NCI-H524 (cell line): ENCODE data around the gene SFSWAP.
"Not testable (repeated sequence)": the region's sequence is repeated elsewhere in the genome, so short reads cannot be mapped to it uniquely, and the experiment has no call there.

Source experiments
- DNase-seq, 2 experiments: peaks; one replicate each; lab custom pipeline; 2025; lab: John Stamatoyannopoulos, UW

The SFSWAP gene

GRCh38 chr12:131702573-131702877, 8.4 kb upstream of the SFSWAP start:
- DNase-seq = no peak

DNA sequence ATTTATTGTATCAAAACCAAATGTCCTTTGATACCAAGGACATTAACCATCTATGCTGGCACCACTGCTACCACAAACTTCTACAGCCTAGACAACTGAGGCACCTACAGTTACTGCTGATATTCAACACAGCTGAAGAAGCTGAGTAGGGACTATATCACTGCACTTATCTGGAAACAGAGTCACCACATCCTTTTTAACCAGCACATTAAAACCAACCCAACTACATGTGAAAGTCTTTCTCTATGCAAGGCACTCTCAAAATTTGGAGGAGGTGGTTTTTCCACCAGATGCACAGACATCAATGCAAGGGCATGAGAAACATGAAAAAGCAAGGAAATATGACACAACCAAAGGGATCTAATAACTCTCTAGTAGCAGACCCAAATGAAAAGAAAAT, 7.7 kb upstream of the SFSWAP start:
- DNase-seq = no peak

DNA sequence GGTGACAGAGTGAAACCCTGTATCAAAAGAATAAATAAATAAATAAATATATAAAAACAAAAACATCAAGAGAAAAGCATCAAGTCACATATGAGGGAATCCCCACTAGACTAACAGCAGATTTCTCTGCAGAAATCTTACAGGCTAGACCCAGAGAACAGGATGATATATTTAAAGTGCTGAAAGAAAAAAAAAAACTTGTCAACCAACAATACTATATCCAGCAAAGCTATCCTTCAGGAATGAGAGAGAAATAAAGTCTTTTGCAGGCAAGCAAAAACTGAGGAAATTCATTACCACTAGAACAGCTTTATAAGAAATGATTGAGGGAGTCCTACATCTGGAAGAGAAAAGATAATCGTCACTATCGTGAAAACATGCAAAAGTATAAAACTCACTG, 6.4 kb upstream of the SFSWAP start:
- DNase-seq = no peak

GRCh38 chr12:131706709-131707108, 4.2 kb upstream of the SFSWAP start:
- DNase-seq = not testable (repeated sequence)

GRCh38 chr12:131709226-131709625, 1.7 kb upstream of the SFSWAP start:
- DNase-seq = no peak

- peak in 1 of 2 experiments; percentile 2 for DNase-seq
Measured at GRCh38 chr12:131711551-131712205, 788 bp downstream of the SFSWAP start.

GRCh38 chr12:131713349-131713748, 2.5 kb downstream of the SFSWAP start:
- DNase-seq = no peak

GRCh38 chr12:131714759-131715158, 3.9 kb downstream of the SFSWAP start:
- DNase-seq = no peak

GRCh38 chr12:131716282-131716681, 5.4 kb downstream of the SFSWAP start:
- DNase-seq = no peak

DNA sequence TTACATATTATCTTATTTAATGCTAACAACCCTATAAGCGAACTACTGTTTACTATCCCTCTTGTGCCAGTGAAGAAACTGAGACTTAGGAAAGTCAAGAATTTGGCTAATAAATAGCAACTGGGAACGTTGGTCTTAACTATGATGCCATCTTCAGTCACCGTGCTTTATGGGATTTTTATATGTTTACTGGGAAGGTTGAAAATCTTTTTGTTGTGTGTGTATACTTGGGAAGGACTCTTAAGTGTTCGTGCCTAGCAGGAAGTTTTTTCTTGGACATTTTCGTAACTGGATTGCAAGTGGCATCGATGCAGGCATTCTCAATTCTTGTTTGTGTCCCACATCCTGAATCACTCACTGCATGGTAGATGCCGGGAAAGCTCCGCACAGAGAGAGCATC, 9.4 kb downstream of the SFSWAP start:
- no peak for DNase-seq

- DNase-seq = no peak
Measured at GRCh38 chr12:131720921-131721320, 10.0 kb downstream of the SFSWAP start.

DNA sequence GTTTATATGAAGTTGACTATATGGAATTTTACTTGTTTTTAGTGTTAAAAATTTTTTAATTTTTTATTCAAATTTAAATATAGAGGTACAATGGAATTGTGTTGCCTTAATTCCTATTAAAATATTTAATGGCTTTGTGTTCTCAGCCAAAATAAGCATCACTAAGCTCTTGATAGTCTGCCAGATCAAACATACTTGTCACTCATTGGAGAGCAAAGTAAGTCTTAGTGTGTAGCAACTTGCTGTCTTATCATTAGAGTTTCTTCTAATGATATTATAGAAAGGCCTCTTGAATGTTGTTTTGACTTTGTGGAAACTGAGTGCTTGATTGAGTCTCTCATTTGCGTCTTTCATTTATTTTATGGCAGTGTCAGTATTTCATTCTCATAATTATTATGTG, 10.7 kb downstream of the SFSWAP start:
- no peak for DNase-seq

- no peak for DNase-seq
Measured at GRCh38 chr12:131723532-131723931, 12.6 kb downstream of the SFSWAP start.

GRCh38 chr12:131724534-131724933, 13.6 kb downstream of the SFSWAP start:
- no peak for DNase-seq

DNA sequence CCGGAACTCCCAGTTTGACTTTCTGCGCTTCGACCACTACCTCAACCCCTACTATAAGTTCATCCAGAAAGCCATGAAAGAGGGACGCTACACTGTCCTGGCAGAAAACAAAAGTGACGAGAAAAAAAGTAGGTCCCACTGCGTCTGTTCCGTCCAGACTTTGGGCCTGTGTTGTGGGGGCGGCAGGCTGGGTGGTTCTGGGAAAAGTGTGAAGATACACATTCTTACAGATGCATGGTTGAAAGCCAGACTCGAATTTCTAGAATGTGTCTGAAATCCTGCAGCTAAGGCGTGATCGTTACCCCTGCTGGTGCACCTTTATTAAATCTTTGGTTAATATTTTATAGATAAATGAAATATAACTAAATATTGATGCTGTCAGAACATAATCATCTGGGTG, 14.6 kb downstream of the SFSWAP start:
- no peak for DNase-seq

- DNase-seq = no peak
Measured at GRCh38 chr12:131728720-131729119, 17.8 kb downstream of the SFSWAP start.

DNA sequence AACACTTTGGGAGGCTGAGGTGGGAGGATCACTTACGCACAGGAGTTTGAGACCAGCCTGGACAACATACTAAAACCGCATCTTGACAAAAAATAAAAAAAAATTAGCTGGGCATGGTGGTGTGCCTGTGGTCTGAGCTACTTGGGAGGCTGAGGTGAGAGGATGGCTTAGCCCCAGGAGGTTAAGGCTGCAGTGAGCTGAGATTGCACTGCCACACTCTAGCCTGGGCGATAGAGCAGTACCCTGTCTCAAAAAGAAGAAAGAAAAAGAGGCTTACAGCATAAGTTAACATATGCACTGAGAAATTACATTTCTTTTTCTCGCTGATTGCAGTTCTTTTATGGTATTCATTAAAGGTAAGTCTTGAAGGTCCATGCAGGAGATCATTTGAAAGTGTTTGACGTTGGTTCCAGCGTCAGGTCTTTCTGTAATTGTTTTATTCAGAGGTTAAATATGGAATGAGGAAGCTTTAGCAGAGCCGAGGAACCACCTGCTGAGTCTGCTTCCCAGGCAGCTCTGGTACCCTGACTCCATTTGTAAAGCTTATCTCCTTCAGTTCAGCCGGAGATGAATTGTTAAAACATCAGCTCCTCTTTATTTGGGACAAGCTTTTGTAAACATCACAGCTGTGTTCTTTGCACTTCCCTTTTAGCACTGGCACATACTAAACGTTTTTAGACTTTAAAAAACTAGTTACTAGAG, 18.5 kb downstream of the SFSWAP start:
- no peak for DNase-seq

GRCh38 chr12:131732996-131733615, 22.2 kb downstream of the SFSWAP start:
- DNase-seq = no peak

- no peak for DNase-seq
Measured at GRCh38 chr12:131733874-131734273, 23.0 kb downstream of the SFSWAP start.

GRCh38 chr12:131734336-131735152, 23.7 kb downstream of the SFSWAP start:
- no peak for DNase-seq

DNA sequence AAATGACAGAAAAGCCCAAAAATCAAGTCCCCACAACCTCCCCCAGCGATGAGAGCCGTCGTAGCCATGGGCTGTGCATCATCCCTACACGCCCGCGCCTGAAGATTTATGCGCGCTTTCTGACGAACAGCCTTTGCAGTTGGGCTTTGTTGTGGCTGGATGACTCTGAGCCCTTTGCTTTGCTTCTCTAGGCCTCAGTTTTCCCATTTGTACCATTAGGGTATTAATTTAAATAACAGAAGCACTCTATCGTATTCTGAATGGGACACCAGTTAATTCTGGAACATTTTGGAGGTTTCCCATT, 24.2 kb downstream of the SFSWAP start:
- DNase-seq = no peak

DNA sequence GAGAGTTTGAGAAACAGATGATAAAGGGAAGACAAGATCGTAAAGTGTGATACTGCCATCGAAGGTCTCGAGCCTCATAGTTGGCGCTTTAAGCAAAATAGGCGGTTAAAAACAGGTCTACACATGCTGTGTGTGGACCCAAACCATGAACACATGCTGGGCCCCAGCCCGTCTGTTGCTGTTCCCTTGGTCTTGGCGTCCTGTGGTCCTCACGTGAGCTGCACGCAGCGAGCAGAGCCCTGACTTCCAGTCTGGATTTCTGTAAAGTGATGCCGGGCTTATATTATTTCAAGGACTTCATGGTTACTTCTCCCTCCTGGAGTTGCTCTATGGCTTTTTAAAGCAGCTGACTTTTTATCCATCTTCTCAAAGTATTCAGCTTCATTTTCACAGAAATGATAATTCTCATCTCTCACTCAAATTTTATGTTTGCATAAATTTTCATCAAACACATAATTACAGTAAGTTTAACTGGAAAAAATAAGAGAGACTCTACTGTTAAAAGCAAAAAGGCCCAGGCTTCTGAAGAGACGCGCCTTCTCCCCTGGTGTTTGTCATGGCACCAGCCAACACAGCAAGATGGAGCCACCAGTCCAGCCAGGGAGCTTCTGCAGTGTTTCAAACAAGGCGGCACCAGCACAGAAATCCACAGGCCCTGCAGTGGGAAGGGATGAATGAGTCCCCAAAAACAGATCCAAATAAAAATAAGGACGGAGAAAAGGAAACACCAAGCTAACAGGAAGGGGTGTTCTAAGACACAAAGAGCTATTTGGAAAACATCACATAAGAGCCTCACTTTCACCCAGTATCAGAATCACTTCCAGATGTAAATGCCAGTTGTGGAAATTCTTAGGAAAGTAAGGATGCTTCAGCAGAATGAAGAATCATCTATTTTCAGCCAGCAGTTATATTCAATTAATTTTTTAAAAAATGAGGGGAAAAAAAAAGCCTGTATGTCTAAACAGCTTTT, 24.9 kb downstream of the SFSWAP start:
- no peak for DNase-seq
